Skeletal muscle cell (primary cell): ENCODE measurements around the gene GPR152.
"Not testable (repeated sequence)": the region's sequence is repeated elsewhere in the genome, so short reads cannot be mapped to it uniquely, and the experiment has no call there.

Experiments
- DNase-seq: peaks from one replicate; pipeline ENCODE4 v3.0.0-alpha.2; 2010; ENCODE audit warnings: low read depth
- H3K4me3 ChIP-seq: 2 replicates; pipeline ENCODE4 v1.5.1; 2011; ENCODE audit warnings: low read depth, mild to moderate bottlenecking, control low read depth, low read length, moderate library complexity

Gene GPR152

GRCh38 chr11:67415501-67416304, 36.8 kb downstream of the GPR152 start, which contains the start of gene CARNS1:
Gene CARNS1 (plus strand): TSS chr11:67415678. CDS start chr11:67416200, 522 bp downstream.
- peak within 1 kb of the TSS; percentile 34 for H3K4me3 ChIP-seq
- no peak for DNase-seq

GRCh38 chr11:67413266-67413849, 39.2 kb downstream of the GPR152 start:
- H3K4me3 ChIP-seq = no peak overlapping the region
- DNase-seq = no peak

- H3K4me3 ChIP-seq = no peak overlapping the region
- DNase-seq = no peak
Measured at GRCh38 chr11:67412495-67413179, 39.9 kb downstream of the GPR152 start.

GRCh38 chr11:67411785-67412152, 40.8 kb downstream of the GPR152 start:
- H3K4me3 ChIP-seq = no peak overlapping the region
- DNase-seq = no peak

- no peak for DNase-seq
- no peak overlapping the region for H3K4me3 ChIP-seq
Measured at GRCh38 chr11:67410984-67411784, 41.3 kb downstream of the GPR152 start.

GRCh38 chr11:67410369-67410831, 42.1 kb downstream of the GPR152 start:
- DNase-seq = no peak
- H3K4me3 ChIP-seq = no peak overlapping the region

- no peak overlapping the region for H3K4me3 ChIP-seq
- DNase-seq = no peak
Measured at GRCh38 chr11:67409781-67410368, 42.7 kb downstream of the GPR152 start.

- DNase-seq = no peak
- no peak overlapping the region for H3K4me3 ChIP-seq
Measured at GRCh38 chr11:67409261-67409666, 43.3 kb downstream of the GPR152 start.

- no peak overlapping the region for H3K4me3 ChIP-seq
- DNase-seq = no peak
Measured at GRCh38 chr11:67408437-67409200, 43.9 kb downstream of the GPR152 start.

GRCh38 chr11:67407688-67408163, 44.8 kb downstream of the GPR152 start:
- DNase-seq = no peak
- H3K4me3 ChIP-seq = no peak overlapping the region

GRCh38 chr11:67406969-67407687, 45.4 kb downstream of the GPR152 start:
- no peak for DNase-seq

GRCh38 chr11:67406420-67406968, 46.0 kb downstream of the GPR152 start:
- H3K4me3 ChIP-seq = no peak overlapping the region

More at GRCh38 chr11:67406969-67407687, 45.4 kb downstream of the GPR152 start:
- H3K4me3 ChIP-seq = no peak overlapping the region

GRCh38 chr11:67405688-67406339, 46.7 kb downstream of the GPR152 start:
- DNase-seq = no peak
- H3K4me3 ChIP-seq = no peak overlapping the region

More at GRCh38 chr11:67406420-67406968, 46.0 kb downstream of the GPR152 start:
- DNase-seq = no peak

- no peak for DNase-seq
- H3K4me3 ChIP-seq = no peak overlapping the region
Measured at GRCh38 chr11:67405196-67405567, 47.3 kb downstream of the GPR152 start.

GRCh38 chr11:67404515-67405195, 47.9 kb downstream of the GPR152 start:
- no peak overlapping the region for H3K4me3 ChIP-seq
- no peak for DNase-seq

- not testable (repeated sequence) for DNase-seq, H3K4me3 ChIP-seq
Measured at GRCh38 chr11:67403085-67403484, 49.4 kb downstream of the GPR152 start.
